ENCODE data around the gene ATP13A3. TPM values are rescaled to one million over a fixed set of nuclear protein-coding genes. Genes with fewer than 3 reads are reported as not detected.

ATP13A3 gene
- total and polyA plus RNA-seq, 2 of the 4 experiments (the other 2 are of a cell fraction): 48.1 to 154 TPM

DNA sequence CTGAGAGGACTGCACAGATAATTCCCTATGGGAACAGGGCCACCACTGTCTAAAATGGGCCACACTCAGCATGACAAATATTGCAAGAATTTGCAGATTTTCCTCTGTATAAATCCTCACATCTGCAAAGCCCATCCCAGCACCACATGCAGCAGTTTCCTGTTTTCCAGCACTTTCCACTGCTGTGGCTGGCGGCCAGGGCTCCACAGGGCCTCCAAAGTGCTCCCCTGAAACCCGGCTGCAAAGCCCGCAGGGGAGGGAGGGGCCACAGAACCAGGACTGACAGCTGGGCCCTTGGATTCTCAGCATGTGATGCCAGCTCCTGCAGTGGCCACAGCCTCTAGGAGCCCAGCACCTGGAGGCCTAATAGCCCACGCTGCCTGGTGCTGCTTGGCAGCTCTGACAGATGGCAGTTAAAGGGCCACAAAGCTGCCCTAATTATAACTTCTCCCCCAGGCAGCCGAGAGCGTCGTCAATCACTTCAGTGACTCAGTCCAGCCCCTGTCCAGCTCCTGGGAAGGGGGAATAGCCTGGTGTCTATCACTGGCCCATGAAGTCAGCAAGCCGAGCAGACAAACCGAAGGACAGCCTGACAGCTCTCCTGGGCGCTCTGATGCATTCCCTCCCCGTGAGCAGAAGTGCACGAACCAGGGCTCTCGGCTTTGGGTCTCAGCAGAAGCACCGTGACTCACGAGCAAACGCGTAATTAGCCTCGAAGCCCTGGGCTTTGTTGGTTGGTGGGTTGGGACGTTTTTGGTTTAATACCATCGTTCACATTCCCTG is 122.0 kb downstream of the ATP13A3 start:
- peak; percentile 76 for ATAC-seq (ENCODE audit: low read depth)
- Histone ChIP-seq H2AK5ac (ENCODE audit: low read depth, low read length) (0 out of 2 replicates have a peak overlapping the region, but pooled peaks have one; percentile 48), H3K27ac (ENCODE audit: insufficient read depth, low read length) (peak overlapping the region; percentile 72), H2AFZ (replicated peaks; ENCODE audit: low read length, poor library complexity) (peak overlapping the region; percentile 67), H3K4ac (ENCODE audit: low read depth, low read length) (peak overlapping the region; percentile 46), H2BK120ac (ENCODE audit: low read depth, low read length) (peak overlapping the region; percentile 45), H4K91ac (ENCODE audit: insufficient read depth, low read depth, low read length) (peak overlapping the region; percentile 57), H3K27me3 (ENCODE audit: control insufficient read depth, insufficient read depth, low read length) (peaks cover 5% of the 10 kb centered on the region; the same call in 1 of the 2 replicates), H3K36me3 (ENCODE audit: control insufficient read depth, insufficient read depth, low read length) (no peaks in the 10 kb centered on the region), H4K20me1 (ENCODE audit: insufficient read depth, low read length) (no peaks in the 10 kb centered on the region), H2BK20ac (ENCODE audit: low read depth, low read length) (peak overlapping the region; percentile 57; the same call in 1 of the 2 replicates), H3K4me1 (ENCODE audit: control insufficient read depth, insufficient read depth, low read length) (peaks cover 30% of the 10 kb centered on the region), H3K23ac (ENCODE audit: low read depth, low read length) (no peak overlapping the region), H3K14ac (replicated peaks; ENCODE audit: low read depth, low read length) (no peak overlapping the region), H2AK9ac (replicated peaks; ENCODE audit: low read depth, low read length, poor library complexity) (peak overlapping the region; percentile 11), H4K5ac (ENCODE audit: low read depth, low read length) (no peak overlapping the region), H3K79me1 (ENCODE audit: low read depth in 1 of 2, low read length in 2 of 2) (peaks cover 0 to 6% of the 10 kb centered on the region in 2 experiments; a peak in 1 of 4 replicates), H3K9me3 (ENCODE audit: control insufficient read depth, insufficient read depth, low read length) (no peaks in the 10 kb centered on the region), H3K9ac (ENCODE audit: low read depth, low read length) (no peak overlapping the region), H3K18ac (ENCODE audit: low read depth, low read length) (no peak overlapping the region), H4K8ac (ENCODE audit: low read depth in 2 of 2, low read length in 2 of 2) (peak overlapping the region in 1 of 2 experiments; percentile 55; a peak in 1 of 4 replicates), H3K56ac (ENCODE audit: extremely low read depth, insufficient read depth, low read length) (no peak overlapping the region), H3K4me2 (ENCODE audit: low read depth, low read length) (peak overlapping the region; percentile 18), H2BK15ac (ENCODE audit: low read depth, low read length) (0 out of 3 replicates have a peak overlapping the region, but pooled peaks have one; percentile 8), H3K4me3 (ENCODE audit: insufficient read depth, low read depth, low read length) (no peak overlapping the region), H2BK5ac (ENCODE audit: low read depth, low read length, poor library complexity, severe bottlenecking) (peak overlapping the region; percentile 49), H3K9me1 (ENCODE audit: insufficient read depth, low read length) (peaks cover 16% of the 10 kb centered on the region)
- no TSS peak for BruUV-seq (replicated peaks)
- ChIA-PET CTCF (no interaction called here), POLR2A (ENCODE audit: unreplicated experiment) (interaction anchor here (0.5 kb wide), 1 partner anchor 340 kb away, joined by 3 read pairs; no protein-coding TSS in a partner anchor)
- peak; percentile 94 for DNase-seq
- in situ Hi-C loops (cut with MboI; ENCODE audit: low sequenced_read_pairs) (no loop called here), intact Hi-C loops (cut with micrococcal nuclease) (loop anchor here (1.0 kb wide), 1 partner anchor 15 kb away; no protein-coding TSS in a partner anchor), dilution Hi-C loops (cut with HindIII; ENCODE audit: low sequenced_read_pairs, unreplicated experiment) (no loop called here)
- WGBS, 2 experiments (ENCODE audit: extremely low coverage in 2 of 2, insufficient read length in 1 of 2): 36% methylated on average over 9 of the region's 20 CpGs; no CpG with 5 or more reads in 1 of the 2 experiments
- TF ChIP-seq RFX5 (IDR thresholded peaks at IDR 0.05; ENCODE audit: low read depth, low read length) (no peak), RAD21 (IDR thresholded peaks at IDR 0.05; ENCODE audit: low read length) (no peak), RCOR1 (IDR thresholded peaks at IDR 0.05; ENCODE audit: insufficient replicate concordance, low read length) (no peak), NFE2L2 (IDR thresholded peaks at IDR 0.05; ENCODE audit: low read depth, low read length) (no peak), MAFK (IDR thresholded peaks at IDR 0.05; ENCODE audit: low read depth, low read length) (no peak), CEBPB (IDR thresholded peaks at IDR 0.05; ENCODE audit: low read depth, low read length) (no peak), CHD1 (IDR thresholded peaks at IDR 0.05; ENCODE audit: low read depth, low read length) (no peak), MAZ (IDR thresholded peaks at IDR 0.05; ENCODE audit: borderline replicate concordance, low read depth, low read length) (no peak), FOS (IDR thresholded peaks at IDR 0.05; ENCODE audit: low read depth, low read length) (peak; percentile 35), BHLHE40 (IDR thresholded peaks at IDR 0.05; ENCODE audit: low read depth, low read length) (peak; percentile 64), SMC3 (IDR thresholded peaks at IDR 0.05; ENCODE audit: low read depth, low read length) (no peak)
- TF ChIP-seq, protein P1, sequence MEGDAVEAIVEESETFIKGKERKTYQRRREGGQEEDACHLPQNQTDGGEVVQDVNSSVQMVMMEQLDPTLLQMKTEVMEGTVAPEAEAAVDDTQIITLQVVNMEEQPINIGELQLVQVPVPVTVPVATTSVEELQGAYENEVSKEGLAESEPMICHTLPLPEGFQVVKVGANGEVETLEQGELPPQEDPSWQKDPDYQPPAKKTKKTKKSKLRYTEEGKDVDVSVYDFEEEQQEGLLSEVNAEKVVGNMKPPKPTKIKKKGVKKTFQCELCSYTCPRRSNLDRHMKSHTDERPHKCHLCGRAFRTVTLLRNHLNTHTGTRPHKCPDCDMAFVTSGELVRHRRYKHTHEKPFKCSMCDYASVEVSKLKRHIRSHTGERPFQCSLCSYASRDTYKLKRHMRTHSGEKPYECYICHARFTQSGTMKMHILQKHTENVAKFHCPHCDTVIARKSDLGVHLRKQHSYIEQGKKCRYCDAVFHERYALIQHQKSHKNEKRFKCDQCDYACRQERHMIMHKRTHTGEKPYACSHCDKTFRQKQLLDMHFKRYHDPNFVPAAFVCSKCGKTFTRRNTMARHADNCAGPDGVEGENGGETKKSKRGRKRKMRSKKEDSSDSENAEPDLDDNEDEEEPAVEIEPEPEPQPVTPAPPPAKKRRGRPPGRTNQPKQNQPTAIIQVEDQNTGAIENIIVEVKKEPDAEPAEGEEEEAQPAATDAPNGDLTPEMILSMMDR (conservative IDR thresholded peaks at IDR 0.05; ENCODE audit: low read depth, low read length): no peak
- TF ChIP-seq, protein P2, sequence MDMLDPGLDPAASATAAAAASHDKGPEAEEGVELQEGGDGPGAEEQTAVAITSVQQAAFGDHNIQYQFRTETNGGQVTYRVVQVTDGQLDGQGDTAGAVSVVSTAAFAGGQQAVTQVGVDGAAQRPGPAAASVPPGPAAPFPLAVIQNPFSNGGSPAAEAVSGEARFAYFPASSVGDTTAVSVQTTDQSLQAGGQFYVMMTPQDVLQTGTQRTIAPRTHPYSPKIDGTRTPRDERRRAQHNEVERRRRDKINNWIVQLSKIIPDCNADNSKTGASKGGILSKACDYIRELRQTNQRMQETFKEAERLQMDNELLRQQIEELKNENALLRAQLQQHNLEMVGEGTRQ (IDR thresholded peaks at IDR 0.05; ENCODE audit: low read depth, low read length): peak; percentile 16; the same call in 1 of the 2 replicates

All from IMR-90 (cell line).